Measurements from ENCODE around the gene IMMP2L.

IMMP2L gene

GRCh38 chr7:111527545-111527944 is 34.7 kb downstream of the IMMP2L start:
- TF ChIP-seq CTCF (IDR thresholded peaks at IDR 0.05; ENCODE audit: low read length, missing control alignments): no peak
- DNase-seq (ENCODE audit: low read depth): no peak
- H3K4me3 ChIP-seq (replicated peaks; ENCODE audit: low read depth, low read length): no peak overlapping the region

- TF ChIP-seq CTCF (IDR thresholded peaks at IDR 0.05; ENCODE audit: low read length, missing control alignments): no peak
- H3K4me3 ChIP-seq (replicated peaks; ENCODE audit: low read depth, low read length): no peak overlapping the region
- no peak for DNase-seq (ENCODE audit: low read depth)
These were observed 37.2 kb downstream of the IMMP2L start for GRCh38 chr7:111525100-111525499.

DNA sequence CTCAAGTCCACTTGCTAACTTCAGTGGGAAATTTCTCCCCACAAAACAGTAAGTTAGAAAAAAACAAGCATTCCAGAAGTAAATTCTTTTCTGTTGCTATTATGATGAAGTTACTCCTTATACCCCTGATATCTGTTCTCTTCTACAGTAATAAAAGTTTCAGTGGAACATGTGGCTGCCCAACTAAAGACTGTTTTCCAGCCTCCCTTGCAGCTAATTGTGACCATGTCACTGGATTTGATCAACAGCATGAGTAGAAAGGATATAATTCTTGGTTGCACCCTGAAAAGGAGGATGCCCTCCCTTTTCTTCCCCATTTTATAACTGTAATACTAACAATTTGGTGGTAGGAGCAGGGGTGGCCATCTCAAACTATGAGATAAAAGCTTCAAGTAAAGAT is 40.6 kb downstream of the IMMP2L start:
- H3K4me3 ChIP-seq (replicated peaks; ENCODE audit: low read depth, low read length): no peak overlapping the region
- no peak for DNase-seq (ENCODE audit: low read depth)
- no peak for TF ChIP-seq CTCF (IDR thresholded peaks at IDR 0.05; ENCODE audit: low read length, missing control alignments)

GRCh38 chr7:111518264-111518663 is 44.0 kb downstream of the IMMP2L start:
- no peak for DNase-seq (ENCODE audit: low read depth)
- H3K4me3 ChIP-seq (replicated peaks; ENCODE audit: low read depth, low read length): no peak overlapping the region
- TF ChIP-seq CTCF (IDR thresholded peaks at IDR 0.05; ENCODE audit: low read length, missing control alignments): no peak

GRCh38 chr7:111517549-111517951 is 44.7 kb downstream of the IMMP2L start:
- TF ChIP-seq CTCF (IDR thresholded peaks at IDR 0.05; ENCODE audit: low read length, missing control alignments): no peak
- no peak overlapping the region for H3K4me3 ChIP-seq (replicated peaks; ENCODE audit: low read depth, low read length)
- DNase-seq (ENCODE audit: low read depth): no peak

- TF ChIP-seq CTCF (IDR thresholded peaks at IDR 0.05; ENCODE audit: low read length, missing control alignments): no peak
- no peak for DNase-seq (ENCODE audit: low read depth)
- H3K4me3 ChIP-seq (replicated peaks; ENCODE audit: low read depth, low read length): no peak overlapping the region
These were observed 45.7 kb downstream of the IMMP2L start for GRCh38 chr7:111516612-111517011.

GRCh38 chr7:111513566-111513965 is 48.7 kb downstream of the IMMP2L start:
- H3K4me3 ChIP-seq (replicated peaks; ENCODE audit: low read depth, low read length): no peak overlapping the region
- no peak for TF ChIP-seq CTCF (IDR thresholded peaks at IDR 0.05; ENCODE audit: low read length, missing control alignments)
- DNase-seq (ENCODE audit: low read depth): no peak

Measured in fibroblast of pulmonary artery (primary cell).